HTR-8/SVneo (cell line): ENCODE measurements around the gene MYPN.
"Not testable (repeated sequence)": the region's sequence is repeated elsewhere in the genome, so short reads cannot be mapped to it uniquely, and the experiment has no call there.

Source experiments
- DNase-seq: peaks from one replicate; pipeline ENCODE4 v3.0.0; 2011; ENCODE audit warnings: low spot score, mixed read lengths; ENCODE audit not compliant: insufficient read length
- FAIRE-seq: peaks from 2 replicates; lab custom pipeline; 2011; peaks lifted over from hg19 to GRCh38; lab: Jason Lieb, UNC

The MYPN gene

DNA sequence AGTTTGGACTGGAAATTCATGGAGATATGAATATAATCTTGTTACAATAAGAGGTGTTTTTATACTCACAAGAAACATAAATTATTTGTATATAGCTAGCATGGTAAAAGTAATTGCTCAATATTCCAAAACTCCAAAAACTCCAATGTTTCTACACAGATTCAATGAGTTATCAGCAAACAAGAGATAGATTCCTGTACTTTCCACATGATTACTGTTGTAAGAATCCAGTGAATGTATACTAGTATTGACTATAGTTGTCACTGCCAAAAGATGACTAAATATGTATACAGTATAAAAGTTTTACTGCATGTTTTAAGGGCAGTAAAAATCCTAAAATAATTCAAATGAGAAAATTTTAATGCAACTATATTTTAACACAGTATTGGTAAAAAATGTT lies 111.9 kb downstream of the MYPN start:
- DNase-seq (no peak), FAIRE-seq (no peak)

GRCh38 chr10:68222391-68222790 lies 113.1 kb downstream of the MYPN start:
- no peak for DNase-seq
- FAIRE-seq = no peak

DNA sequence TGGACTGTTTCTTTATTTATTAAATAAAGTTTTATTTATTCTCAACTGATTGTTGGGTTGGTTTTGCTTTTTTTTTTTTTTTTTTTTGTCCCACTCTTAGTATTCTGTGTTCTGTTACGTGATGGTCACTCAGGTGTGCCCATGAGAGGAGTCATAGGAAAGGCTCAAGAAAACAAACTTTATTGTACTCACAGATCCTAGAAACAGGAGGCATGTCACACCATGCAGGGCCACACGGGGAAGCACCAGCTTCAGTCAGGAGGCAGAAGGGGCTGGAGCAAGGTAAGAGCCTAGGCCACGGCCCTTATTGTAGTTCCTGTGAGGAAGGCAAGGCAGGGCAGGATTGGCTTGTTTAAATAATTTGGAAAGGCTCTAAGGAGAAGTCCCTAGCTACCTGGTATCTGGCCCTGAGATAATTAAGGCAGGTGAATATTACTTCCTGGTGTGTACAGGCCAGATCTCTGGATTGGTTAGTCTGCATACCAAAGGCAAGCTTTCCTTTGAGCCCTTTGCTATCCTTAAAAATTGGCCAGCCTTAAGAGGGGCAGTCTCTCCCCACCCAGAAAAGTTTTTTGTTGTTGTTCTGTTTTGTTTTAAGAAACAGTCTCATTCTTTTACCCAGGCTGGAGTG lies 114.4 kb downstream of the MYPN start:
- FAIRE-seq = no peak
- DNase-seq = no peak

GRCh38 chr10:68224810-68225209 lies 115.5 kb downstream of the MYPN start:
- FAIRE-seq (no peak), DNase-seq (no peak)

DNA sequence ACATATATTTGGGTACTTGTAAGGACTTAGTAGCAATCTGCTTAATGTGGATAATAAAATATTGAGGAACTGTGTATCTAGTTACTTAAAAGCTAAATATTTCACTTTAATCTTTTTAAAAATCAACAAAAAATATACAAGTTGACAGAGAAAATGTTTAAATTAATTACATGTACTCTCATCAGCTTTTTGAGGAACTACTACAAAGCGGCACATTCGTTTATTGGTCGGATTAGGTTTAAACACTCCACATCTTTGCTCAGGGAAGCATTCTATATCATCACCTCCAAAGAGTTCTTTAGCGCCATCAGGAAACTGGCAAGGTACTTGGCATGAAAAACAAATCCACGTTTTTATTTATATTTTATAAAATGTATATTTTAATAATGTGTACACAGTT lies 121.0 kb downstream of the MYPN start:
- FAIRE-seq = no peak

GRCh38 chr10:68231106-68231816 lies 122.0 kb downstream of the MYPN start:
- peak; percentile 89 for DNase-seq

More for the DNA sequence above, 121.0 kb downstream of the MYPN start:
- DNase-seq = no peak

GRCh38 chr10:68231817-68232251 lies 122.5 kb downstream of the MYPN start, which contains the start of gene ATOH7:
Gene ATOH7 (minus strand): TSS chr10:68232113. CDS start chr10:68231677, 436 bp downstream.
- DNase-seq (no peak), FAIRE-seq (no peak)

More at GRCh38 chr10:68231106-68231816, 122.0 kb downstream of the MYPN start:
- peak; percentile 94 for FAIRE-seq

GRCh38 chr10:68233046-68233445 lies 123.8 kb downstream of the MYPN start:
- FAIRE-seq (no peak), DNase-seq (no peak)

DNA sequence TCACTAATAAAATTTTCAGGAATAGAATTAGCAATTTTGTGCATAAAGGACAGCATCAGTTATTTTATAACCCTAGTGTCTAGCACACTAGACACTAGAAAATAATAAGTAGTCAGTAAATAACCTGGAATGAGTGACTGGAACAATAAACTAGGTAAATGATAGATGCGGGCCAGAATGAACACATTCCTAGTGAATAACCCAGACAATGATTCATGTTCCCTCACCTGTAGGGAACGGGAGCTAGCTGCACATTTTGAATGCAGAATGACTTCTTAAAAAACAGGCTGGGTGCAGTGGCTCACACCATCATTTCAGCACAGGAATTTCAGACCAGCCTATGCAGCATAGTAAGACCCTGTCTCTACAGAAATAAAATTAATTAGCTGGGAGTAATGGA lies 125.8 kb downstream of the MYPN start:
- DNase-seq (no peak), FAIRE-seq (no peak)

- no peak for FAIRE-seq
- no peak for DNase-seq
Observed at GRCh38 chr10:68235581-68235980, 126.3 kb downstream of the MYPN start.

- FAIRE-seq (no peak), DNase-seq (no peak)
Observed at GRCh38 chr10:68237173-68237572, 127.9 kb downstream of the MYPN start.

DNA sequence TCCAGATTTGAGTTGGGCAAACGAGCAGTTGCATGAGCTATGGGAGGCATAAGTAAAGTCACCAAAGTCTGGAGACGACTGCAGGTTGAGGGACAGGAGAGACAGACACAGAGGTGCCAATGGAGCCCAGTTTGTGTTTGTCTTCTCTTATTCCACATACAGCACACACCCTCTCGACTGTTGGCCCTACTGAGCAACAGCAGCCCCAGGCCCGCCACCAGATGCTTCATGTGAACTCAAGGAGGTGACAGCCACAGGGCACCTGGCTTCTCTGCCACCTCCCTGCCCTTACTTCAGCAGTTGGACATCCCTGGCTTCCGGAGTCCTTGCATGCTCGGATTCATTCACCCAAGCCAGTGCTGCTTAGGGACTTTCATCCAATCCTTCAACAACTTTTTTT lies 129.1 kb downstream of the MYPN start:
- DNase-seq (no peak), FAIRE-seq (no peak)

- DNase-seq = no peak
- FAIRE-seq = no peak
Observed at GRCh38 chr10:68239069-68239468, 129.8 kb downstream of the MYPN start.

DNA sequence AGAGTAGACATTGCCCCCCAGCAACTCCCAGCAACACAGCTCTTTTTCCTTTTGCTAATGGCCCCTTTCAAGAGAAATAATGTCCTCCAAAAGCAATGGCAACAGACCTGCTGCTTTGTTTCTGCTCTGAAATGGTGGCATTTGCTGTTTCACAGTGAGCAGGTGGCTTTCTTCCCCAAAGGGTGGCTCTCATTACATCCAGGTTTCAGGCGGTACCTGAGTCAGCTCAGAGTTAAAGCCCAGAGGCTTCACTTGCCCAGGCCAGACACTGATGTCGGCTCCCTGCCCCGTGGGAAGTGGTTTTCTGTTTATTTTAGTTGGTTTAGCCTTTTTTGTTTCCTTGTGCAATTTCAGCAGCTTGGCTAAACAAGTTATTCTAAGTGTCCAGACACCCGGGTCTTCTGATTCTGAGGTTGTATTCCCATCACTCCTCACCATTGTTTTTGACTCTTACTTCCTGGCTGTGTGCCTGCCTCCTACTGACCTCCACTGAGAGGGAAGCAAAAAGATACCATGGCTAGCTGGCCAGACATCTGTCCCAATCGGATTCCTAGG lies 130.4 kb downstream of the MYPN start:
- DNase-seq (no peak), FAIRE-seq (no peak)

GRCh38 chr10:68242051-68242450 lies 132.8 kb downstream of the MYPN start:
- no peak for FAIRE-seq
- no peak for DNase-seq

DNA sequence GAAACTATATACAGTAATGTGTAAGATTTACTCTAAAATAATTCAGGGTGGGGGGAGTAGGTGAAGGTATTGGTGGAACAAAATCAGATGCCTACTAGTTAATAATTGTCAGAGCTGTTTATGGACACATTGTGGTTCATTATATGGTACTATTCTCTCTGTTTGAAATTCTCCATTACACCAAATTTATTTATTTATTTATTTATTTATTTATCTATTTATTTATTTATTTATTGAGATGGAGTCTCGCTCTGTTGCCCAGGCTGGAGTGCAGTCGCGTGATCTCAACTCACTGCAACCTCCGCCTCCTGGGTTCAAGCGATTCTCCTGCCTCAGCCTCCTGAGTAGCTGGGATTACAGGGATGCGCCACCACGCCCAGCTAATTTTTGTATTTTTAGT lies 137.1 kb downstream of the MYPN start:
- FAIRE-seq, DNase-seq: not testable (repeated sequence)

GRCh38 chr10:68247931-68248330 lies 138.6 kb downstream of the MYPN start:
- DNase-seq = no peak
- FAIRE-seq = no peak

DNA sequence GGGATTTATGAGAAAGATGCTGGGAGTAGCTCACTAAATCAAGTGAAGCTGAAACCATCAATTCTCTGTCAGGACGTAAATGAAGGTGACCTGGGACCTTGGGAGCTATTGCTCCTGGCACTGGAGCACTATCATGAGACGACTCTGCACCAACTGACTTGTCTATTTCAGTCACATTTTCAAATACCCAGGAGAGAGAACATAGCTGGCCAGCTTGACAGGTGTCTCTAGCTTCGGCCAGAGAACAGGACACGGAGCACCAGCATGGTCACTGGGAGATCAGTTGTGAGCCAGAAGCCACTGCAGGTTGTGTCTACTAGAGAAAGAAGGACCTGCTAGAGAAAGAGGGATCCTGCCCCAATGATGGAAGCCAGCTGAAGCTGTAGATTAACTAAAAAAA lies 140.0 kb downstream of the MYPN start:
- FAIRE-seq (no peak), DNase-seq (no peak)

- DNase-seq (no peak), FAIRE-seq (no peak)
Observed at GRCh38 chr10:68251151-68251550, 141.9 kb downstream of the MYPN start.

DNA sequence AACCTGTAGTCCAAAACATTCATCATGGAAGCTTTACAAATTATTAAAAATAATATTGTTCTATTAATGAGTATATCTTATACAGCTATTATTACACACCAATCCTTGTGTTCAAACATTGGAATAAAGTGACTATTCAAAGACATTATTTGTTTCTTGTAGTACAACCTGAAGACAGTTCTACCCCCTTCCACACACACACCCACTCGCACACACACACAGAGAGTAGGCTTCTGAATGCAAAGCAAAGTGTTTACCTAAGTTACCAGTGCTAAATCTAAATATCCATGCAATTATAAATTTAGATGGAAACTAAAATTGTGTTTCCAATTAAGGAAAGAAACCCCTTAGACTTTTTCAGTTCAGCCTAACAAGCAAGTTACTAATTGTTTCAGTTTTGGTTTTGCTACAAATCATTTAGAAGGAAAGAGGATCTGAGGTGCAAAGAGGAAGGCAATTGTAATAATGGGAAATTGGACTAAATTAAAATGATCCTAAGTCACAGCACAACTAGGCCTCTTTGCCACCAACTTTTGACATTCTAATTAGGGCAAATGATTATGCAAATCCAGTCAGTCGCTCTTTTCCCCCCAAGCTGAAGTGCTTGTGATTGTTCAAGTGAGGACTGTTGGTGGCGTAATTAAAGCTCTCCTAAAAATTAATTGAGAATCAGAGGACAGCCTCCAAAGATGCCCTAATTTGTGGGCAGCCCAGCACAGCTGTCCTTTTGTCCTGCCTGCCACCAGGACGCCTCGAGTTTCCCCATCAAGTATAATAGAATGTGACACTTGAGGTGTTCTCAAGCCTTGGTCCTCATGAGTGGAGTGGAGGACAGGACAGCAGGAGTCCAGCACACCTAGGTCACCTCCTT lies 142.6 kb downstream of the MYPN start:
- no peak for DNase-seq
- no peak for FAIRE-seq
